Measurements from ENCODE around the gene MRGPRF.

MRGPRF gene

DNA sequence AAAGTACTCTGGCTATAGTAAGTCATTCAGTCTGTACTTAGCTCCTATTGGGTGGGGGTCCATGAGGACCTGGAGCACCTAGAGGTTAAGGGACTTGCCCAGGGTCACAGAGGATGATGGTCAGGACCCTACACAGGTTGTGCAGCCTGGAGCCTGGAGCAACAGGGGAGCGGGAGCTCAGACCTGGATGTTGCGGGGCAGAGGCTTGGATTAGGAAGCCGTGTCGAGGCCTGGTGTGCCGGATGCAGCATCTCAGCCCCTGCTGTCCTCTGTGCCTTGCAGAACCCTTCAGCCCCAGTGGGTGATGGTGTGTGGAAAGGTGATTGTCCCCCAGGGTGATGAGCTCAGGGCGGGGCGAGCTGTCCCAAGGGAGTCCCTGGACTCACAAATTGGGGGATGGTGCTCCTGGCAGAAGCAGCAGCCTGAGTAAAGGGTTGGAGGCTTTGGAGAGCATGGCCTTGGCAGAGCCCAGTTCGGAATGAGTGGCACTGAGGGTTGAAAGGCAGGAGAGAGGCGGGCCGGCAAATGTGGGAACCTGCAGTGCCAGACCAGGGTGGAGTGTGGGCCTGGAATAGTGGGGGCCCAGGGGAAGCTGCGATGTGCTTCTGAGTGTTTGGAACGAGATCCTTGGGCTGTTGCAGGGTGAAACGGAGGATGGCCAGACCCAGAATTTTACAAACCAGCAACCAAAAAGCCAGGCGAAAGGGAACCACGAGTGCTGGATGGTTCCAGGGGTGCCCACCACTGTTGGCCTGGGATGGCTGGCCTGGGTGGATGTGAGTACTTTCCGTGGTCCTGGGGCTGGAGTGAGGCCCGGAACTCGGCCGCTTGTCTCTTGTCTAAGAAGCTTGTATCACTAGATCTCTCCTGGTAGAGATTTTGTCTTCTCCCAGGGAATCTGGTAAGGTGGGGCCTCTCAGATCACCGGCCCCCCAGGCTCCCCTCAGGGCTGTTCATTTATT lies 38.6 kb upstream of the MRGPRF start:
- DNase-seq (ENCODE audit: extremely low read depth in 1 of 2, low read depth in 1 of 2): no peak

DNA sequence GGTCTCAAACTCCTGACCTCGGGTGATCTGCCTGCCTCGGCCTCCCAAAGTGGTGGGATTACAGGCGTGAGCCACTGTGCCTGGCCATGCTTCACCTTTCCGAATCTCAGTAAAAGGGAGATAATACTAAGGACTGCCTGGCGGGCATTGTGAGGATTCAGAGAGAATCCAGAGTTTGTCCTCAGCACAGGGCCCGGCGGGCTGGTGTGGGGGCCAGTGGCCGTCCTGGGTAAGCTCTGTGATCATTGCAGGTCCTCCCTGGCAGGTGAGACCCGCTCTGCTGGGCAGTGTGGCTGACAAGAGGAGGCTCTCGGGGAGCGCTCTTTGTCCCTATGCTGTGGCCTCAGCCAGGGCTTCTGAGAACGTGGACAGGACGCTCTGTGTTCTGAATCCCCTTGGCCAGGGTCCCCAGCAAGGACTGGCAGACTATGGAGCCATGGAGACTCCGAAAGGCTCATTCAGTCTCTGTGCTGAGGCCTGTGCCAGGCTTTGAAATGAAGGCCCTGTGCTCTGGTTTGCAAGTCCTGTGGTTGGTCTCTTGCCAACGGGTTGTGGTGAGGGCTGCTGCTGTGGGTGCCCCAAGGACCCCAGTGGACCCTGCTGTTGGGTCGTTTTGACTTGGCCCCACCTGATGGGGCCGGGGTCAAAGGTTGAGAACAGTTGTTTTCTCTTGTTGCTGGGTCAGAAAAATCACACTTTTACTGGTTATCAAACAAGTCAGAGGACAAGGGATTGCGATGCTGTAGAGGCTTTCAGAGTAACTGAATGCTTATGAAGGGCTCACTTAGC lies 37.7 kb upstream of the MRGPRF start:
- DNase-seq (ENCODE audit: extremely low read depth in 1 of 2, low read depth in 1 of 2): no peak

DNA sequence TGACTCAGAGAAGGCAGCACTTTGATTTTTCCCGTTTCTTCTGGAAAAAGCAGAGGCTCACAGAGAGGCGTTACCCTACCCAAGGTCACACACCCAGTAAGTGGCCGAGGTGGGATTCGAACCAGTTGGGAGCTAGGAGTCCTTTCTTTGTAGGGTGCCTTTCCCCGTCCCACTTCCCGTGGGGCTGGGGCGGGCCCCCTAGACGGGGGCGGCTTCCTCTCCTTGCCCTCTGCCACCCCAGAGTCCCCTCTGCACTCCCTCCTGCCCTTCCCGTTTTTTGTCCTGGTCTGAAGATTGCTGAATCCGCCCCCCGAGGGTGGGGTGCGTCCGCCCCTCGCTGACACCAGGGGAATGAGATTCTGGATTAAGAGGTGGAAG lies 36.4 kb upstream of the MRGPRF start:
- no peak for DNase-seq (ENCODE audit: extremely low read depth in 1 of 2, low read depth in 1 of 2)

DNA sequence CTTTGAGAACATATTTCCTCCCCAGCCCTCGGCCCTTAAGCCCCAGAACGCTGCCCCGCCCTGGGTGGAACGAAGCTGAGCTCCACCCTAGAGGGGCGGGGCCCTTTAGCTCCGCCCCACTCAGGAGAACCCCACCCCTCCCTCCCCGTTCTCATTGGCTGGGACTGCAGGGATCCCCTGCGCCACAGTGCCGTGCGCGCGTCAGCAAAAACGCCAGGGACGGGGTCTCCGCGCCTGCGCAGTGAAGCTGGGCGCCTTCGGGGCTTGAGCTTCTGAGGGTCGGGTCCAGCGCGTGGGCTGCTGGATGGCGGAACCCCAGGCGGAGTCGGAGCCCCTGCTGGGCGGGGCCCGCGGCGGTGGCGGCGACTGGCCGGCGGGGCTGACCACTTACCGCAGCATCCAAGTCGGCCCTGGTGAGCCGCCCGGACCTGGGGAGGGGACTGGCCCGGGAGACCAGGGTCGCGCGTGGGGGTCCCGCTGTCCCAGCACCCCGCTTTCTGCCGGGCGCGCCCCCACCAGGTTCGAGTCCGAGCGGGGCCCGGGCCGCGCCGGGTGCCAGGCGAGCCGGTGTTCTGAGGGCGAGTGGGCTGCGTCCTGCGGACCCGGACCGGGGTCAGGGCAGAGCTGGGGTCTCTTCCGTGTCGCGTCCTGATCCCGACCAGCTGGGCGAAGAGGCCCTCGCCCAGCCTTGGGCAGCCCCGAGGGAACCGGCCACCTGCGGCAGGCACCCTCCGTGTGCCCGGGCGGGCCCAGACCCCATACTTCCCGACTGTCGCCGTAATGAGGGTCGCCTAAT lies 35.8 kb upstream of the MRGPRF start, which contains the start of gene TPCN2:
Gene TPCN2, plus strand, starts transcription at position 239 of the 796 bp plus-strand sequence. Its CDS starts 66 bp downstream, at position 305.
- peak; percentile 76 to 86 for DNase-seq (ENCODE audit: extremely low read depth in 1 of 2, low read depth in 1 of 2)

DNA sequence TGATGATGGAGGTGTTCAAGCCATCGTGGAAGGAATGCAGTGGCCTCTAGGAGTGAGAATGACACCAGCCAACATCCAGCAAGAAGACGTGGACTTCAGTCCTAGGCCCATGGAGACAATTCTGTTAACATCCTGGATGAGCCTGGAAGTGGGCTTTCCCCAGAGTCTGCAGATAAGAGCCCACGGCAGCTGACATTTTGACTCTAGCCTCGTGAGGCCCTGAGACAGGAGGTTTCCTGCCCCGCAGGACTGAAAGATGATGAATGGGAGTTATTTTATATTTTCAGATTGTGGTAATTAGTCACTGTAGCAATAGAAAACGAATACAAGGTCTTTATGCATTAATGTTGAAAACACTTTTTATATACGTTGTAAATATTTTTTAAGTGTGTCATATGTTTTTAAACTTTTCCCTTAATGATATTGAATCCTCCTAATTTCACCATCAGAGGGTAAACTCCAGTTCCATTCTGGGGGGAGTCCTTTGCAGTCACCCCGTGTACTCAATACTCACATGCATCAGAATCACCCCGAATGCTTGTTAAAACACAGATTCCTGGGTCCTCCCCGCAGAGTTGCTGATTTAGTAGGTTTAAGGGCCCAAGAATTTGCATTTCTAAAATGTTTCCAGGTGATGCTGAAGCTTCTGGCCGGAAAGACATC lies 35.1 kb upstream of the MRGPRF start:
- DNase-seq (ENCODE audit: extremely low read depth in 1 of 2, low read depth in 1 of 2): no peak

DNA sequence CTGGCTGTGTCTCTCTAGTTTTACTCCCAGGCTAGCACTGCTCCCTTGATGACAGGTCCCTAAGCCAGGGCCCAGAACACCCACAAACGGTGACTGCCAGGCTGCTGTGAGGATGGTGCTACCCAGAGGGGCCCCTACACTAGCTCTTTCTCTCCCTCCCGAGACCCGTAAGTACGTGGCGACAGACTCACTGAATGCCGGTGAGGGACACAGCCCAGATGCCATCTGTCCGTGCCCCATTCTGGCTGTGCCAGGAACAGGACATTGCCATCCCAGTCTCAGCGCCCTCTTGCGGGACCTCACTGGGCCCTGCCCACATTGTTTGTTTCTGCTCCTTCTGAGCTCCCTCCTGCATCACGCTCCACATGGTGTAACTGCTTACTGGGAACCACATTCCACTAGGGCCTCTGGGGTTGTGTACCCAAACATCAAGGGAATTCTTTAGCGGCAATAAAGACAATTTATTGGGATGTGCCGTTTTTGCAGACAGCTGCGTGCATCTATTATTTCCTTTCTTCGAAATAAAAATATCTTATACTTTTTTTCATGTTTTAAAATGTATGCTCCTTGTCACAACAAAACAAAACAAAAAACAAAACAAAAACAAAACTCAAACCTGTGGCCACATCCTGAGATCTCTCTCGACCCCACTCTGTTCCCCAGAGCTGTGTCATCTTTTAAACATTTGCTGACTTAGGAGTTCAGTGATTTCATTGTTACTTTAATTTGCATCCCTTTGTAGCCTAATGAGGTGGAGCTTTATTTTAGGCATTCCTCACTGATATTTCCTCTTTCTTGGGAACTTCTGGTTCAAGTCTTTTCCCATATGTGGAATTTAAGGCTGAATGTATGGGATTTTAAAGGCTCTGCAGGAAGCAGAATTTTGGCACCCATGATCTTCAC lies 31.3 kb upstream of the MRGPRF start:
- no peak for DNase-seq (ENCODE audit: extremely low read depth in 1 of 2, low read depth in 1 of 2)

- DNase-seq (ENCODE audit: extremely low read depth in 1 of 2, low read depth in 1 of 2): no peak
These were observed 28.5 kb upstream of the MRGPRF start for GRCh38 chr11:69041516-69041915.

DNA sequence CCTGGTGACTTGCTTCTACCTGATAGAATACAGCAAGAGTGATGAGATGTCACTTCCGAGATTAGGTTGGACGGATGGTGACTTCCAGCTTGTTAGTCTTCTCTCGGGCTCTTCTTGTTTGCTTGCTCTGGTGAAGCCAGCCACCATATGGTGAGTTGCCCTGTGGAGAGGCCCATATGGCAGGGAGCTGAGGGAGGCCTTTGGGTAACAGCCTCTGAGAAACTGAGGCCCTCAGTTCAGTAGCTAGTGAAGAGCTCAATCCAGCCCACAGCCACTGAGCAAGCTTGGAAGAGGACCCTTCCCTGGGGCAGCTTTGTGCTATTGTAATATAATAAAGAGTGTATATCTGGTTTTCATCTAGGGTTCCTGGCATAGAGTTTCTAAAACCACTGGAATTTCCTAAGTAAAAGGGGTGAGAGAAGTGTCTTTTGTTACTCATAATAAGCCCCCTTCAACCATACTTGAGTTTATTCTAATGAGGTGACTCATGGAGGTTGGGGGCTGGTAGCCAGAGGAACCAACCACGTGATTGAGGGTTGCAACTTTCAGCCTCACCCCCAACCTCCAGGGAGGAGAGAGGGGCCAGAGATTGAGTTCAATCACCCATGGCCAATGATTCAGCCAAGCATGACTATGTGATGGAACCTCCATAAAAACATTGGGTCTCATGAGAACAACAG lies 27.7 kb upstream of the MRGPRF start:
- no peak for DNase-seq (ENCODE audit: extremely low read depth in 1 of 2, low read depth in 1 of 2)

DNA sequence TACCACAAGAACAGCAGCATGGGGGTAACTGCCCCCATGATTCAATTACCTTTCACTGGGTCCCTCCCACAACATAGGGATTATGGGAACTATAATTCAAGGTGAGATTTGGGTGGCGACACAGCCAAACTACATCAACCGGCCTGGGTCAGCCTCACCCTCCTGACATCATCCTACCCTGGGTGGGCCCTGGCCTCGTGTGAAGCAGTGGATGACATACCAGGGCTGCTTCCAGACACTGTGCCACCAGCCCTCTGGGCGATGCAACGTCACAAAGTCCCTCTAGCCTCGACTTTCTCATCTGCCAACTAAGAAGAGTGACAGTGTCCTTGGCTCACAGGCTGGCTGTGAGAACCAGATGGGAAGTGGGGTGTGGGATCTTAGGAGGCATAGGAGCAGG lies 27.0 kb upstream of the MRGPRF start:
- no peak for DNase-seq (ENCODE audit: extremely low read depth in 1 of 2, low read depth in 1 of 2)

- no peak for DNase-seq (ENCODE audit: extremely low read depth in 1 of 2, low read depth in 1 of 2)
These were observed 26.5 kb upstream of the MRGPRF start for GRCh38 chr11:69039501-69039900.

DNA sequence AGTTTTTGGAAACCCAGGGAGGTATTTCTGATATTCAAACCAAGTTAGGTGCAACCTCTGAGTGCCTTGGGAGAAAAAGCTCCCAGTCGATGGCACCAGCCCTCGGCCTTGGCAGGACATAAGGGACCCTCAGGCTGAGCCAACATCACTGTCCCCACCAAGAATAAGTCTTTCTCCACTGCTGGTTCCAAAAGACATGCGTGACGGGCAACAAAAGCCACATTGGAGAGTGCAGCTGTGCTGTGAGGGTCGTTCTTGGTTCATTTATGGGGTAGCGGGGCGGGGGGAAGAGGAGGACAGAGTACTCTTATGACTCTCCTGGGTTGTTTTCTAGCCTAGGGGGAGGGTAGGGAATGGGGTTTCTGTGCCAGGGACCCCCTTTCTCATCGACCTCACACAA lies 24.5 kb upstream of the MRGPRF start:
- DNase-seq (ENCODE audit: extremely low read depth in 1 of 2, low read depth in 1 of 2): no peak

DNA sequence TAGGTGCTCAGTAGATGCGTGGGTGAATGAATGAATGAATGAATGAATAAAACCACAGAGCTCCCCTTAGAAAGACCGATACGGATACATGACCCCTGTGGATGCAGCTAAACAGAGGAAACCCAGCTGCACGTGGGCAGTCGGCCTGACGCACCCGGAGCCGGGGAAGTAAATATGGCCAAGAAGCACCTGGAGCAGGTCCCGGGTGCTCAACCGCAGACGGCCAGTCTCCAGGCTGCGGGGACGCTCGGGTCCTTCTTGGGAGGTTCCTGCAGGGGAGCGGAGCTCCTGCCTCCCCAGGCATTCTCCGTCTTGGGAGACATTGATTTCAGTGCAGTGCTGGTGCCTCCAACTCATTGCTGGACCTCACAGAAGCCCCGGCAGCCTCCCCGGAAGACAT lies 24.0 kb upstream of the MRGPRF start:
- no peak for DNase-seq (ENCODE audit: extremely low read depth in 1 of 2, low read depth in 1 of 2)

- no peak for DNase-seq (ENCODE audit: extremely low read depth in 1 of 2, low read depth in 1 of 2)
These were observed 22.9 kb upstream of the MRGPRF start for GRCh38 chr11:69035946-69036340.

DNA sequence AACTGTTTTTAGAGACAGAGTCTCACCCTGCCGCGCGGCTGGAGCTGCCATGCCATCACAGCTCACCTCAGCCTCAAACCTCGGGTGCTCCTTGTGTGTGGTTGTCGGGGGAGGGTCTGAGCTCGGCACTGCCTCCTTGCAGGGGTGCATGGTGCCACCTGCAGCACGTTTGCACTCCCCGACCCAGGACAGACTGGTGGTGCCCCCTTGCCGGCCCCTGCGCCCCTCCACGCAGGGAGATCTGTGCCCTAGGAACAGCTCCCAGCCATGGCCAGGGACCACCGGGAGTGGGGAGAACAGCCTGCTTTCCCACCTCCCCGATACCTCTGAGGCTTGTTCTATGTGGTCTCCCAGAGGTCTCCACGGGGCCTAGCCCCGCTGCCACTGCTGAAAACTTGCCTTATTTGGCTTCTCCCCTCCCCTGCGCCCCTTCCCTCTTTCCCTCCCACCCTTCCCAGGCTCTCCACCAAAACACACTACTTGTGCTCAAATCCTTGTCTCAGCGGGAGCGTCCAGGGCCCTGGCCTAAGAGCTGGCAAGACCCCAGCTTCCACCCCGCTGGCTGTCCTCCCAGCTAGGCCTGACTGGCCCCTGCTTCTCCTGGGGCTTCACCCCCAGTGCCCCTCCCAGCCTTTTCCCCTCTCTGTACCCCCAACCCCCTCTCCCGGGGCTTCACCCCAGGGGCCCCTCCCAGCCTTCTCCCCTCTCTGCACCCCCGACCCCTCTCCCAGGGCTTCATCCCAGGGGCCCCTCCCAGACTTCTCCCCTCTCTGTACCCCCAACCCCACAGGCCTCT lies 22.3 kb upstream of the MRGPRF start:
- DNase-seq (ENCODE audit: extremely low read depth in 1 of 2, low read depth in 1 of 2): no peak

DNA sequence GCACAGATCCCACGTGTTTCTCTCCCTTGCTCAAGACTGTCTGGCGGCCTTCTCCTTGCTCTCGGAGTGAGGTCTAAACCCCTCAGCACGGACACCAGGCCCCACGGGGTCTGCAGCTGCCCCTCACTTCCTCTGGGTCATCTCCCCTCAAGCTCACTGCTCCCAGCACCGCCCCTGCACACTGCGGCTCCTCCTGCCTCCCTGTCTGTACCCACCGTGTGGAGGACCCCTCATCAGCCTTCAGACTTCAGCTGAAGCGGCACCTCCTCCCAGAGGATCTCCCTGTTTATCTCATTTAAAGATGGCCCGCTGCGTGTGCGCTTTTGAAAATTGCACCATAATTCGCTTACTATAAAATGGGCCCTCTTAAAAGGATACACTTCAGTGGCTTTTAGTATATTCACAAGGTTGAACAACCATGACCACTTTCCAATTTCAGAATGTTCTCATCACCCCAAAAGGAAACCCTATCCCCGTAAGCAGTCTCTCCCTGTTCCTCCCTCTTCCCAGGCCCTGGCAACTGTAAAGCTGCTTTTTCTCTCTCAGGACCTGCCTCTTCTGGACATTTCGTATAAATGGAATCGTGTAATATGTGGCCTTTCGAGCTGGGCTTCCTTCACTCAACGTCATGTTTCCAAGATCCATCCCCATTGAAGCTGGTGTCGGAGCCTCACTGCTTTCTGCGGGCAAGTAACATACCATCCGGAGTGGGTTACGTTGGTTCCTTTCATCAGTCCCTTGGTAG lies 21.2 kb upstream of the MRGPRF start:
- DNase-seq (ENCODE audit: extremely low read depth in 1 of 2, low read depth in 1 of 2): no peak

GRCh38 chr11:69033431-69033830 lies 20.4 kb upstream of the MRGPRF start:
- no peak for DNase-seq (ENCODE audit: extremely low read depth in 1 of 2, low read depth in 1 of 2)

GRCh38 chr11:69032833-69033232 lies 19.8 kb upstream of the MRGPRF start:
- DNase-seq (ENCODE audit: extremely low read depth in 1 of 2, low read depth in 1 of 2): no peak
